NCI-H2196 treated with DMSO at 0.1 percent for 48 hours (cell line): ENCODE measurements around the gene PHLPP1.
A peak's percentile ranks its signal among the peaks of the same experiment; 100 is the strongest.

Source experiments
- DNase-seq: peaks from one replicate; lab custom pipeline; 2025; ENCODE audit not compliant: unreplicated experiment; lab: John Stamatoyannopoulos, UW

The PHLPP1 gene

DNA sequence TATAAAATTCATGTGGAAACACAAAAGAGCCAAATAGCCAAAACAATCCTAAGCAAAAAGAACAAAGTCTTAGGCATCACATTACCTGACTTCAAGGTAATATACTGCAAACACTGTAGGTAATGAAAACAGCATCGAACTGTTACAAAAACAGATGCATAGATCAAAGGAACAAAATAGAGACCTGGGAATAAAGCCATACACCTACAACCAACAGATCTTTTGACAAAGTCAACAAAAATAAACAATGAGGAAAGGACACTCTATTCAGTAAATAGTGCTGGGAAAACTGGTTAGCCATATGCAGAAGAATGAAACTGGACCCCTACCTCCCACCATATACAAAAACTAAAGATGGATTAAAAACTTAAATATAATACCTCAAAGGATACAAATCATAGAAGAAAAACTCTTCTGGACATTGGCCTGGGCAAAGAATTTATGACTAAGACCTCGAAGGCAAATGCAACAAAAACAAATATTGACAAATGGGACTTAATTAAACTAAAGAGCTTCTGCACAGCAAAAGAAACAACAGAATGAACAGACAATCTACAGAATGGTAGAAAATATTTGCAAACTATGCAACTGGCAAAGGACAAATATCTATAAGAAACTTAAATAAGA, 218.0 kb downstream of the PHLPP1 start:
- DNase-seq = no peak

DNA sequence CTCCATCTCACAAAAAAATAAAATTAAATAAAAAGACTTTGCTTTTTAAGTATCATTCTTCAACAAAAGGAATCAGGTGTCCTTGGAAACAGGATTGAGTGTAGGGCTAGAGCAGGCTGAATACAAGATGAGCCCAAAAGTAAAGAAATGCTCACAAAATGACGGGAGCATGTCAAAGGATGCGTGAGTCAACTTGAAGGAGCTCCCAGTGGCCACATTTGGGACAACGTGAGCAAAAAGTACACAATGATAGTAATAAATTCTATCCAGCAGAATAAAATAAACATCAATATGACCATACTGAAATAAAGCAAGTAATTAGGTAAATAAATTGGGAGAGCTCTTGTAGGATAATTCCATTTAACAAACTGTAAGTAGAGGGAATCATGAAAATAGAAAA, 220.7 kb downstream of the PHLPP1 start:
- DNase-seq = no peak

DNA sequence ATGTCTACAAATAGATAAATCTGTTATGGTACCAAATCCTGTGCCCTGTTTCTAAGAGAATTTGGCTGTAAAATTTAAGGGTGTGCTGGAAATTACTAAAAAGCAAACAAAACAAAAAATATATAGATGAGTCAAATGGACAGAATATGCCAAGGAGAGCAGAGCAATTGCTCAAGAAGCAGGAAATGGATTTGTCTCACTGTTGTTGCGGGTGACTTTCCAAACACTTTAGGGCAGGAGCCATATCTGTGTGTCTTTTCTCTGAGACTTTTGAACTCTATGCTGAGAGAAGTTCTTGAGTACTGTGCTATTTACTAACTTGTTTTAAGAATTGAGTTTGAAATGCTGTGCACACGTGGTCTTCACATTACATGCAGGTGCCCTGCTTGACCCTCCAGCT, 221.7 kb downstream of the PHLPP1 start:
- no peak for DNase-seq

DNA sequence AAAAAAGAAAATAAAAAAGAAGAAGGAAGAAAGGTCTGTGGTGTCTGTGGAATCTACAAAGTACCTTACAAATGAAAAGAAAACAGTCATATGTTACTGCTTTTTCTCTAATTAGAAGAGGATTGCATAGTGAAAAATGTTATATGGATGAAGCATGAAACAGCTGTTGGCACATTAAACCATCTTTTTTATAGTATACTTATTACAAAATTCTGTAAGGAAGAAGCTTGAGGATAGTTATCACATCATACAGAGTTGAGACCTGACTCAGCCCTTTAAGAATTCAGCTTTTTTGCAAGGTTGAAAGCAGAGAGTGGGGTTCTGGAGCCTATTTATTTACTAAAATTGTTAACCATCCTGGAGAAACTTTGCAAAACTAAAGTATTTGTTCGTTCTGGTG, 222.7 kb downstream of the PHLPP1 start:
- no peak for DNase-seq

DNA sequence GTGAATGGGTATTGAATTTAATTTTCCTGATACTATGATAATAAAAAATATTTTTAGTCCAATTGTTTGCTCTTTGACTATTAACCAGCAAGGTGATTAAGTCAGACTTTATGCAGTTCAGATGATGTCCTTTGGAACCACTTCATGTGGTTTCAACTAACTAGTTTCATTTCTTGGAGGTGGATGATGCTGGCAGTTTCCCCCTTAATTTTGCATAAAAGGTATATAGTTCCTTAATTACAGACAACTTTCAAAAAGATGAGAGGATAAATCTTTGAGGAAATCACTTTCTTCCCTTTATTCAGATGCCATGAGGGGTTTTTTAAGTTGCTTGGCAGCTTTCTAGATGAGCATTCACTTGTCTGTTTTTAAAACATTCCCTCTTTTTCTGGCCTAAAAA, 223.1 kb downstream of the PHLPP1 start:
- no peak for DNase-seq

DNA sequence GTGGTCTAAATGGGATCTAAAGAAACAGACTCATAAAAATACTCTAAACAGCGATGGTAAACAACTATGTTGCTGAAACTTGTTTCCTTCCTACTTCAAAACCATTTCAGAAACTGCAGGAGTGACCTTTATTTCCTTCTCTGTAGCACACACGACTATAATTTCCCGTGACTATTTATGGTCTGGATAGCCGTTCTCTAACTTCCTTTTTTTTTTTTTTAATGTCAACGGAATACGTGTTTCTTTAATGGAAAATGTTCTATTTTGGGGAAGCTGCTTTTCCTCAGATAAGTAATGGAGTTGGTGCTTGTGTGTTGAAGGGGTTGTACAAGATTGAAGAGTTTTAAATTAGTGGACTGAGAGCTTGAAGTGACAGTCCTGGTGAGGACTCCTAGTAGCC, 224.1 kb downstream of the PHLPP1 start:
- no peak for DNase-seq

DNA sequence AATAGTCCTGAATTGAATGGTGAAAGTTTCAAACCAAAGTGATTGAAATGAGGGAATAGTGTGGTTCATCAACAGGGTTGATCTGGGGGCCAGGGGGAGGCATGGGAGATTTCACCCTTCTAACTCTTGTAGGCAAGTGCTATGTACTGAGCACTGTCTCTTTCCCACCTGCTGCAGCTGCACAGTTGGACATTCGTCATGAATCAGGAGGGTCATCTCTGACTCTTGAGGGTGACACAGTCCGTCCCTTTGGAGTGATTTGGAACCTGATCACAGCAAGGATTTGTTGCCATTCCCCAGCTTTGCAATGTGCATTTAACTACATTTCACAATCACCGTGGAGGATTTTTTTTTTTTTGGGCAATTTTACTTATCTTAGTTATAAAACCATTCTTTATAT, 224.6 kb downstream of the PHLPP1 start:
- DNase-seq = no peak

DNA sequence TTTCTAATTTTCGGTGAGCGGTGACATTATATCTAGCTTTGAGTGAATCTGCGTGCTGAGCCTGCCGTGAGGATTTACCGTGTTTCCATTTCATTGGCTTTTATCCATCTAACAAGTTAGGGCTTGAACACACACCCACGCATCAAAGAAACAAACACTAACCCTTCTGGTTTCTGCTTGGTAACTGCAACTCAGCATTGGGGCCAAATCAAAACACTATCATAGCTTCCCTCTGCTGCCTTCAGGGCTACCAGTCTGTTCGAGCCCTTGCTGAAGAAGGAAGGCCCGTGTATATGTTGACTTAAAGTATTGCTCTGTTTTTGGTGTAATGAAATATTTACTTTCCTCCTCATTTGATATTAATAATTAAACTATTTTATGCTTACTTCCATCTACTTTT, 227.2 kb downstream of the PHLPP1 start:
- DNase-seq = no peak

DNA sequence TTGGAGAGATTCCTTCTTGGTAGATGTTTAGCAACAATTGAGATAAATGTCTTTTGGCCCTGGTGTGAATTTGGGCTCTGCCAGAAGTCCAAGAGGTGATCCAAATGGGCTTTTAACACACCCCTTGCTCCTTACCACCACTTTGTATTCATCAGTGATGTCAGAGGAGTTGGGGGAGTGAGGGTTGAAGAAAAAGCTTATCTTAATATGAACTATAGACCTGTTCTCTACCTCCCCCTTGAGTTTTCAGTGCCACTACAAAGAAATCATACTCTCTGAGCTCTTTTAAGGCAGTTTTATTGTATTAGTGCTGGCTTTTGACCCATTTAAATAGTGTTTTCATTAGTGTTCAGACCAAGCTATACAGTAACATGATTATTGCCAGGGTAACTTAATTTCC, 229.1 kb downstream of the PHLPP1 start:
- no peak for DNase-seq

DNA sequence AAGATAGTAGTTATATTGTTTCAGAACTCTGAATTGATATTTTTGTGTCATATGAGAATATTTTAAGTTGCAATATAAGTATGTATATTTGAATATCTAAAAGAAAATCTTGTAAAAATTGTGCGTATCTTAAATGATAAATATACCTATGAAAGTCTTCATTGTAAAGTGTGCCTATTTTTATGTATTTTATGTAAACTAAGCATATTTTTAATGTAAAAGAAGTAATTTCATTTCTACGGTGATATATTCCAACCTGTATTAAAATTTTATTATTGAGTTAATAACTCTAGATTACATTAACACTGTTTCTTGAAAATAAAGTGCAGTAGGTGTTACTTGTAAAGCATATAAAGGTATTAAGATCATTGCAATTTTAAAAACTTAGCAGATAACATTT, 233.4 kb downstream of the PHLPP1 start:
- no peak for DNase-seq

DNA sequence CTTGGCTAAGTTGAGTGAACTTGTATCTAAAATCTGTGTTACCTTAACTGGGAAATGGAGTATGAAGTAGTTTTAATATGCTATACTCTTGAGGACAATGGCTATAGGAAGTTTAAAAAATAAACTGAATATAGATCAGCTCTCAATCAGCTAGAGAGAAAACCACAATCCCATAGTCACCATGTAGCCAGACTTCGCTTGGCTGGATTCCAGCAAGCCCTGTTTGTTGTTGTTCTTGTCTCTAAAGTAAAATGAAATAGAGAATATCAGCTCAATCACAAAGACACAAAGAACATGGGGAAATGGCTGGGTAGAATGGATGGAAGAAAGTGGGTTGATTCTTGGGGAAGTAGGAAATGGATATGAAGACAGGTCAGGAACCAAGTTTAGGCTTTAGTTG, 234.9 kb downstream of the PHLPP1 start:
- no peak for DNase-seq

DNA sequence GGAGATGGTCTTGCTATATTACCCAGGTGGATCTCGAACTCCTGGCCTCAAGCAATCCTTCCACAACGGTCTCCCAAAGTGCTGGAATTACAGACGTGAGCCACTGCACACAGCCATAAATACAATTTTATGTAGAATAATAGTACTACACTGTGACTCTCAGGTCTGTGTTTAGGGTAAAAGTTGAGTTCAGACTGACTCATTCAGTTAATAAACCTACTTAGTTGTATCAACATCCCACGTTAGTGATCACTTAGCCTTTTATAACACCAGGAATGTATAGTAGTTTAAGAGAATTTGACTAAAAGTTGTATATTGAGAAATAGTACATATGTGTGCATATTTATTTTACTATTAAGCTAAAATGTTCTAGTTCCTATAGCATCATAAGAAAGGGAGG, 237.5 kb downstream of the PHLPP1 start:
- DNase-seq = no peak

DNA sequence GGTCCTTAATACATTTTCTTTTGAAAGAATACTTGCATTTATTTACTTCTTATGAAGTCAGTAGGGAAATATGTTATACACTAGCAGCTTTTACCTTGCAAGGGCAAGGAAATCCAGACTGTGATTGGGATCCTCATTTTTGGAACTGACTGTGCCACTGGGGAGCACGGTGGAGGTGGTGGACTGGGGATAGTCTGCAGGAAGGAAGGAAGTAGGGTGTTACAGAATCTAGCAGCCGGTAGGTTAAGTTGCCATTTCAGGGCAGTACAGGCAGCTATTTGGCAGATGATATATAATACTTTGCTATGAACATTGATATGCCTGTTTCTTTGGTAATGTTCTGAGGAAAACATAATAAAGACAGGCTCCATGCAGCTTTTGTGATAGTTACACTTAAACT, 238.3 kb downstream of the PHLPP1 start:
- DNase-seq = no peak

DNA sequence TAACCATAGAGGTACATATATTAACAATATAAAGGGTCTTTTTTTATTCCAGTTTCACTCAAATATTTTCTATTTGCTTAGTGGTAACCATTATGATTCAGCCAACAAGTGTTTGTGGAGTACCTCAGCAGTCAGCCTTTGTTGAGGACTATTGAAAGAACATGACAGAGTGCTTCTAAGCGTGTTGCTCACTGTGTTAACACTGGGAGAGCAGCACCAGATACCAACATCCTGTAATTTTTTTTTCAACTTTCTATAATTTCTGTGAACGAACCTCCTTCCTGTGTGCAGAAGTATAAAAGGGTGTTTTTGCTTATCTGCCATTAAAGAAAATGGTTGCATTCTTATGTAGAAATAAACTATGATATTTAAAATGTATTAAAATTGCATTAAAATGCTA, 239.0 kb downstream of the PHLPP1 start:
- DNase-seq = no peak

DNA sequence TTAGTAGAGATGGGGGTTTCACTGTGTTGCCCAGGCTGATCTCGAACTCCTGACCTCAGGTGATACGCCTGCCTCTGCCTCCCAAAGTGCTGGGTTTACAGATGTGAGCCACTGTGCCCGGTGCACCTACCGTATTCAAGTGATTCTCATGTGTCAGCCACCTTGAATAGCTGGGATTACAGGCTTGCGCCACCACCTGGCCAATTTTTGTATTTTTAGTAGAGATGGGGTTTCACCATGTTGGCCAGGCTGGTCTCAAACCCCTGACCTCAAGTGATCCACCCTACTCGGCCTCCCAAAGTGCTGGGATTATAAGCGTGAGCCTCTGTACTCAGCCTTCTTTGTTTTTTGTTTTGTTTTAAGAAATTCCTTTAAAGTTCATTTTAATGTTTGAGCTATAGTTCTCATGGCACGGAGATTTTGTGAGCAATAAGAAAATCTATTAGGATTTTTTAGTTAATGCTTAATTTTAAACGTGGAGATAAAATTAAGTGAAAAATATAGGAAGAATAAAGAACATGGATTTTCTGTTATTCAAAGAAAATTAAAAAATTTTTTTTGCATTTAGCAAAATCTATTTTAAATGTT, 242.6 kb downstream of the PHLPP1 start:
- no peak for DNase-seq

DNA sequence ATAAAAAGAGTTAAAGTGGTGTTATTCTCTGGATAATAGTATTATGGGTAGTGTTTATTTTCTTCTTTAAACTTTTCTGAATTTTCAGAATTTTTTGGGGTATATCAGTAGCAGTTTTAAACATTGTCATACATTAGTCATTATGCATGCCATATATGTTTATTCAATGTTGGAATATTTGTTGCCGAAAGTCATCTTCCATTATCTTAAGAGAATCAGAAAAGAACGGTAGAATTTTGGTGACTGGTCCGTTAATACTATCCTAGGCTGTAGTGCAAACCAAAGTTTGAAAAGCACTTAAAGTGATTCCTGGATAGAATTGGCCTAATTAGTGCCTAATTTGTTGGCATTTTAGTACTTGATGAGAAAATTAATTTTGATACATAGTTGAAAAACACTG, 244.1 kb downstream of the PHLPP1 start:
- no peak for DNase-seq

DNA sequence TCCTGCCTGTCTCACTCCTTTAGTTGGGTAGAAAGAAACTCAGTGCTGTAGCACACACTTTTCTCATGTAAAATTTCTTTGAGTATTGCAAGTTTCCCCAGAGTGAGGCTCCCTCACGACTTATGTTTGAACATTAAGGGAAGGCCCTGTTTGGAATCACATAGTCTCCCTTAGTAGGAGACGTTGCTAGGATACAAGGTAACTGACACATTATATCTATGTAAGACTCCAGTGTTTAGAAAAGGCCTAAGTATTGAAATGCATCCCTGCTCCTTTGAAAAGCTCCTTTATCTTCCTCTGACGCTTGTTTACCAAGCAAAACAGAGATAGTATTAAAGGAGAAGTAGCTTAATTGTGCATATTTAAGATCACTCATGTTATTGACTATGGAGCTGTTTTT, 248.2 kb downstream of the PHLPP1 start:
- peak; percentile 23 for DNase-seq

DNA sequence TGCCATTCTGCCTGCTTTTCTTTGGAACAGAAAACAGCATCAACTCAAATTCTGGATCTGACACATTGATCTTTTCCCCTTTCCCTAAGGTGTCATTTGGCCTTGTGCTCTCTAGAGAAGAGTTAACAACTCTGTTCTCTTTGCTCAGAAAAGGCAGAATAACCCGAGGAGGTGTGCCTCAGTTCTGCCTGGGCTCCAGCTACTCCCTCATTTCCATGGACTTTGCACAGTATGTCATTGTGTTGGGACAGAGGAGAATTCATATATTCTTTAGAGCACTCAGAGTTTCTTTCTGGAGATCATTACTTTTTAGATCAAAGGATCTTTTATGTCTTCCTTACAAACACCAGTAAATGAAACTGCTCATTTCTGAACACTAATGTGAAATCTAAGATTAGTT, 249.1 kb downstream of the PHLPP1 start:
- DNase-seq = no peak

DNA sequence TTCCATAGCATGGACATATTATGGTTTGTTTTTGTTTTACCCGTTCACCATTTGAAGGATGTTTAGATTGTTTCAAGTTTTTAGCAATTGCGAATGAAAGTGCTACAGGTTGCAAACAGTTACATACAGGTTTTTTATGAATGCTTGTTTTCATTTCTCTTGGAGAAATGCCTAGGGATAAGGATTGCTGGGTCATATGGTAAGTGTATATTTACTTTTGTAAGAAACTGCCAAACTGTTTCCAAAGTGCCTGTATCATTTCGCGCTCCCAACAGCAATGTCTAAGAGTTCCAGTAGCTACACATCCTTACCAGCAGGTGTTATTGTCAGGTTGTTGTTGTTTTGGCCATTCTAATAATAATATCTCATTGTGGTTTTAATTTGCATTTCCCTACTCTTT, 251.7 kb downstream of the PHLPP1 start:
- DNase-seq = no peak

DNA sequence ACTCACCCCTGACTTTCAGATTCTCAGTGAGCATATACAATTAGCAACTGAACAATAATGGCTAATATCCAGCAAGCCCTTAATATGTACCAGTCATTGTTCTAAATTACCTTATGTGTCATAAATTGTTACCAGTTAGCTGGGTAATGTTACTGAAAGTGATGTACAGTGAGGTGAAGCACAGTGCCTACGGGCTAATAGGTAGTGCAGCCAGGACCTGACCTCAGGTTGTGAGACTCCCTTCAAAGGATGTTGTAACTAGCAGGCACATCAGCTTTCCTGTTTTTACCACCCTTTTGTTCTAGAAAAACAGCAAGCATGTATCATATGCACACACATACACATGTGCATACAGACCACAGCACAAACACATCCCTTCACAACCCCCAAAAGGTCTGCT, 258.3 kb downstream of the PHLPP1 start:
- DNase-seq = no peak

DNA sequence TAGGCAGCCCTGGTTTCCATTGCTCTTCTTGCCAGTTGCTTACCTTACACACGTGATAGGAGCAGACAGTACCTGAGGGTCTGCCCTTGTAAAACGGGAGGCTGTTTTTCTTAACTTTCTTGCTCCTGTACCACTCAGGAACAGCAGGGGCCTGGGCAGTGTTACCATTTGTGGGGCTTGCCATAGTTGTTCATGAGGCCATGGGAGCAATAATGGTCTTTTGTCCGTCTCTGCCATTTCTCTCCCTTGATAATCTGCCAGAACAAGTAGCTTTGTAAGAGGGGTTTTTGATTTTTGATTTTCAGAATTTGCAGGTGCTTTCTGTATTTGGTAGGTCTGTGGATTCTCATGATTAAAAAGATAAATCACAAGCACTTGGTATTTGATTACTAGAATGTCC, 259.0 kb downstream of the PHLPP1 start:
- DNase-seq = no peak

DNA sequence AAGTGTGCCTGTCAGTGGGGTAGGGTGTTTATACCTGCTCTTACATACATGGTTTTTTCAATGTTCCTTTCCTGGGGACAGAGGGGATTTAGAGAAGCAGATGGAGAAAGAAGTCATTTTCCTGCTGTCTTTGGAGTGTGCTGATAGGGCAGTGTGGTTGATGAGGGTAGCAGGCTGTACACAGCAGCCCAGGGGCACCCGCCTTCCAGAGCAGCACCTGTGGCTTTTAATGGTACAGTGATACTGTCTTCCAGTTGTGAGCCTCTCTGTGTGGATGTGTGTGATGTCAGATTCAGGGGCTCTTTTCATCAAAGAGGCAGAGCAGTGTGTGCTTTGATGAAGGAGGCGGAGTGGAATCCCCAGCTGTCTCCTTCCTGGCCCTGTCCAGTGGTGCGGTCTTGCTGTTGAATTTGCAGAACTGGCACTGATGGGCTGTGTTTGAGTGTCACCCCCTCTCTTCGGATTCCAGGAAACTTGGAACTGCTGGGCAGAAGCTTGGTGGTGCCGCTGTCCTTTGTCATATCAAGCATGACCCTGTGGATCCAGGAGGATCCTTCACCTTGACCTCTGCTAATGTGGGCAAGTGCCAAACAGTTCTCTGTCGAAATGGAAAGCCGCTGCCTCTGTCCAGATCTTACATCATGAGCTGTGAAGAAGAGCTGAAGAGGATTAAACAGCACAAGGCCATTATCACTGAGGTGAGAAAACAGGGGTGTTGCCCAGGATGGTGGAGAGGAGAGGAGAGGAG, 259.8 kb downstream of the PHLPP1 start:
- DNase-seq = no peak

DNA sequence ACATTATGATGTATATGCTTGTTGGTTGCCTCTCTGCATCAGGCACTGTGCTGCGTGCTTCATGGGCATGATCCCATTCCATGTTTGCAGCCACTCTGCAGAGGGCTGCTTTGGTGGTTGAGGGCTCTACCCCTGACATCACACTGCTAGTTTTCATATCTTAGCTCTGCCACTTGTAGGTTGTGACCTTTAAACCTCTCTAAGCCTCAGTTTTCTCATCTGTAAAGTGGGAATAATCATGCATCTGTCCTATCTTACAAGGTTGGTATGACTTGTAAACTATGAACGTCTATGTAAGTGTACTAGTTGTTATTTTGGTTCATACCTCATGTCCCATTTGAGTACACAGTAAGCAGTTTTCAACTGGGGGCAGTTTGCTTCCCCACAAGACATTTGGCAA, 260.4 kb downstream of the PHLPP1 start:
- DNase-seq = no peak
